HEK293 (cell line): ENCODE data around the gene STAT2.

Source experiments
- GLIS2 ChIP-seq: fragments of 450-650 bp; formaldehyde crosslinking; IDR thresholded peaks from 2 replicates; pipeline ENCODE4 v1.5.1; 2016; ENCODE audit warnings: missing biosample characterization, missing genetic modification characterization
- IKZF3 ChIP-seq: fragments of 450-650 bp; IDR thresholded peaks from 2 replicates; pipeline ENCODE4 v1.5.0; 2018; ENCODE audit warnings: missing biosample characterization, mild to moderate bottlenecking, missing genetic modification characterization, moderate library complexity
- MZF1 ChIP-seq: fragments of 450-650 bp; formaldehyde crosslinking; IDR thresholded peaks from 2 replicates; pipeline ENCODE4 v1.5.1; 2017; ENCODE audit warnings: missing biosample characterization, missing genetic modification characterization, borderline replicate concordance
- REPIN1 ChIP-seq: fragments of 450-650 bp; formaldehyde crosslinking; IDR thresholded peaks from 2 replicates; pipeline ENCODE4 v1.5.1; 2017; ENCODE audit warnings: missing biosample characterization, missing genetic modification characterization, low read depth
- WT1 ChIP-seq: fragments of 450-650 bp; formaldehyde crosslinking; IDR thresholded peaks from 2 replicates; pipeline ENCODE4 v1.5.1; 2016; ENCODE audit warnings: missing biosample characterization, missing genetic modification characterization
- ZNF114 ChIP-seq: fragments of 450-650 bp; formaldehyde crosslinking; IDR thresholded peaks from 2 replicates; pipeline ENCODE4 v1.5.0; 2017; ENCODE audit warnings: missing biosample characterization, missing genetic modification characterization
- ZNF121 ChIP-seq: fragments of 450-650 bp; formaldehyde crosslinking; IDR thresholded peaks from 2 replicates; pipeline ENCODE4 v1.5.1; 2016; ENCODE audit warnings: missing biosample characterization, missing genetic modification characterization
- ZNF155 ChIP-seq: fragments of 450-650 bp; formaldehyde crosslinking; IDR thresholded peaks from 2 replicates; pipeline ENCODE4 v1.5.1; 2016; ENCODE audit warnings: missing biosample characterization, missing genetic modification characterization
- ZNF223 ChIP-seq: fragments of 450-650 bp; formaldehyde crosslinking; IDR thresholded peaks from 2 replicates; pipeline ENCODE4 v1.5.1; 2016; ENCODE audit warnings: missing biosample characterization, missing genetic modification characterization
- ZNF248 ChIP-seq: fragments of 450-650 bp; formaldehyde crosslinking; IDR thresholded peaks from 2 replicates; pipeline ENCODE4 v1.5.1; 2017; ENCODE audit warnings: missing biosample characterization, missing genetic modification characterization
- ZNF335 ChIP-seq: fragments of 450-650 bp; formaldehyde crosslinking; conservative IDR thresholded peaks from 2 replicates; pipeline ENCODE4 v1.5.1; 2016; ENCODE audit warnings: missing biosample characterization, missing genetic modification characterization
- ZNF341 ChIP-seq: fragments of 450-650 bp; formaldehyde crosslinking; IDR thresholded peaks from 2 replicates; pipeline ENCODE4; 2016; ENCODE audit warnings: low read depth, missing biosample characterization, missing genetic modification characterization
- ZNF677 ChIP-seq: fragments of 450-650 bp; IDR thresholded peaks from 2 replicates; pipeline ENCODE4 v1.5.0; 2018; ENCODE audit warnings: missing biosample characterization, mild to moderate bottlenecking, missing genetic modification characterization, moderate library complexity
- ZNF76 ChIP-seq: fragments of 450-650 bp; formaldehyde crosslinking; IDR thresholded peaks from 2 replicates; pipeline ENCODE4; 2016; ENCODE audit warnings: low read depth, missing biosample characterization, missing genetic modification characterization, borderline replicate concordance
- TF ChIP-seq, protein P1 (sequence below): fragments of 450-650 bp; formaldehyde crosslinking; IDR thresholded peaks from 2 replicates; pipeline ENCODE4 v1.5.1; 2016; ENCODE audit warnings: missing biosample characterization, missing genetic modification characterization, borderline replicate concordance
- TF ChIP-seq, protein P2 (sequence below): fragments of 450-650 bp; formaldehyde crosslinking; IDR thresholded peaks from 2 replicates; pipeline ENCODE4 v1.5.1; 2016; ENCODE audit warnings: missing biosample characterization, missing genetic modification characterization
- TF ChIP-seq, protein P3 (sequence below): fragments of 450-650 bp; formaldehyde crosslinking; IDR thresholded peaks from 2 replicates; pipeline ENCODE4 v1.5.1; 2016; ENCODE audit warnings: missing biosample characterization, missing genetic modification characterization, borderline replicate concordance
- TF ChIP-seq, protein P4 (sequence below): fragments of 450-650 bp; formaldehyde crosslinking; IDR thresholded peaks from 2 replicates; pipeline ENCODE4 v1.5.1; 2016; ENCODE audit warnings: missing biosample characterization, missing genetic modification characterization
- TF ChIP-seq, protein P5 (sequence below): fragments of 450-650 bp; formaldehyde crosslinking; IDR thresholded peaks from 2 replicates; pipeline ENCODE4 v1.5.1; 2016; ENCODE audit warnings: missing biosample characterization, missing genetic modification characterization

STAT2 gene

DNA sequence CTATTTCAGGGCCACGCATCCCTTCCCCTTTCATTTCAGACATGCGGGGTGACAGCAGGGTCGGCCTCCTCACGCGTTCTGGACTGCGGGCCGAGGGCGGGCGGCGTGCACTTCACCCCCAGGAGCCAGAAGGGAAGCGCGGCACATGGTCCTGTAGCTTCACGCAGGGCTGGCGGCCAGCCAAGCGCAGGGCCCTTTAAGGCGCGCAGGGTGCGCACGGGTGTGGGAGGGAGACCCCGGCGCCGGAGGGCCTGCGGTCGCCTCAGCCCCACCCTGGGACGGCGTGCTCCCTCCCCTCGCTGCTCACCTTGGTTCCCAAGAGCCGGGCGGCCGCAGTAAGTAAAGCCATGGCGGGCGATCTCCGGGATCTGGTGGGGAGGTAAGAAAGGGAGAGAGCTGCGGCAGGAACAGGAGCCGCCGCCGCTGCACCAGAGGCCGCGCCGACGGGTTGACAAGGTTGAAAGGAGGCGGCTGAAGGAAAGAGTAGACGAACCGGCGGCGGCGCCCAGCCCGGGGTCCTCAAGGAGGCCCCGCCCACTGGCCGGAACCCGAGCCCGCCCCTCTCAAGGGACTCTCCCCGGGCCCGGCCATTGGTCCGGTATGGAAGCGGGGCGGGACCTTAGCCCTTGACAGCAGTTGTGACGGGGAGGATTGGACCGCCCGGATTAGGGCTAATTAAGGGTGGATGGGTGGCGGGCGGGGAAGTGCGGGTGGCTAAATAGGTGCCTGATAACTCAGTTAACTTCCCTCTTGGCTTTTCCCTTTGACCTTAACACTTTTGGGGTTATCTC, 59.9 kb downstream of the STAT2 start, which contains the start of gene CS (continued):
- TF ChIP-seq, protein P1, sequence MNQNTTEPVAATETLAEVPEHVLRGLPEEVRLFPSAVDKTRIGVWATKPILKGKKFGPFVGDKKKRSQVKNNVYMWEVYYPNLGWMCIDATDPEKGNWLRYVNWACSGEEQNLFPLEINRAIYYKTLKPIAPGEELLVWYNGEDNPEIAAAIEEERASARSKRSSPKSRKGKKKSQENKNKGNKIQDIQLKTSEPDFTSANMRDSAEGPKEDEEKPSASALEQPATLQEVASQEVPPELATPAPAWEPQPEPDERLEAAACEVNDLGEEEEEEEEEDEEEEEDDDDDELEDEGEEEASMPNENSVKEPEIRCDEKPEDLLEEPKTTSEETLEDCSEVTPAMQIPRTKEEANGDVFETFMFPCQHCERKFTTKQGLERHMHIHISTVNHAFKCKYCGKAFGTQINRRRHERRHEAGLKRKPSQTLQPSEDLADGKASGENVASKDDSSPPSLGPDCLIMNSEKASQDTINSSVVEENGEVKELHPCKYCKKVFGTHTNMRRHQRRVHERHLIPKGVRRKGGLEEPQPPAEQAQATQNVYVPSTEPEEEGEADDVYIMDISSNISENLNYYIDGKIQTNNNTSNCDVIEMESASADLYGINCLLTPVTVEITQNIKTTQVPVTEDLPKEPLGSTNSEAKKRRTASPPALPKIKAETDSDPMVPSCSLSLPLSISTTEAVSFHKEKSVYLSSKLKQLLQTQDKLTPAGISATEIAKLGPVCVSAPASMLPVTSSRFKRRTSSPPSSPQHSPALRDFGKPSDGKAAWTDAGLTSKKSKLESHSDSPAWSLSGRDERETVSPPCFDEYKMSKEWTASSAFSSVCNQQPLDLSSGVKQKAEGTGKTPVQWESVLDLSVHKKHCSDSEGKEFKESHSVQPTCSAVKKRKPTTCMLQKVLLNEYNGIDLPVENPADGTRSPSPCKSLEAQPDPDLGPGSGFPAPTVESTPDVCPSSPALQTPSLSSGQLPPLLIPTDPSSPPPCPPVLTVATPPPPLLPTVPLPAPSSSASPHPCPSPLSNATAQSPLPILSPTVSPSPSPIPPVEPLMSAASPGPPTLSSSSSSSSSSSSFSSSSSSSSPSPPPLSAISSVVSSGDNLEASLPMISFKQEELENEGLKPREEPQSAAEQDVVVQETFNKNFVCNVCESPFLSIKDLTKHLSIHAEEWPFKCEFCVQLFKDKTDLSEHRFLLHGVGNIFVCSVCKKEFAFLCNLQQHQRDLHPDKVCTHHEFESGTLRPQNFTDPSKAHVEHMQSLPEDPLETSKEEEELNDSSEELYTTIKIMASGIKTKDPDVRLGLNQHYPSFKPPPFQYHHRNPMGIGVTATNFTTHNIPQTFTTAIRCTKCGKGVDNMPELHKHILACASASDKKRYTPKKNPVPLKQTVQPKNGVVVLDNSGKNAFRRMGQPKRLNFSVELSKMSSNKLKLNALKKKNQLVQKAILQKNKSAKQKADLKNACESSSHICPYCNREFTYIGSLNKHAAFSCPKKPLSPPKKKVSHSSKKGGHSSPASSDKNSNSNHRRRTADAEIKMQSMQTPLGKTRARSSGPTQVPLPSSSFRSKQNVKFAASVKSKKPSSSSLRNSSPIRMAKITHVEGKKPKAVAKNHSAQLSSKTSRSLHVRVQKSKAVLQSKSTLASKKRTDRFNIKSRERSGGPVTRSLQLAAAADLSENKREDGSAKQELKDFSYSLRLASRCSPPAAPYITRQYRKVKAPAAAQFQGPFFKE (tag by site-specific recombination) = no peak
- TF ChIP-seq, protein P2, sequence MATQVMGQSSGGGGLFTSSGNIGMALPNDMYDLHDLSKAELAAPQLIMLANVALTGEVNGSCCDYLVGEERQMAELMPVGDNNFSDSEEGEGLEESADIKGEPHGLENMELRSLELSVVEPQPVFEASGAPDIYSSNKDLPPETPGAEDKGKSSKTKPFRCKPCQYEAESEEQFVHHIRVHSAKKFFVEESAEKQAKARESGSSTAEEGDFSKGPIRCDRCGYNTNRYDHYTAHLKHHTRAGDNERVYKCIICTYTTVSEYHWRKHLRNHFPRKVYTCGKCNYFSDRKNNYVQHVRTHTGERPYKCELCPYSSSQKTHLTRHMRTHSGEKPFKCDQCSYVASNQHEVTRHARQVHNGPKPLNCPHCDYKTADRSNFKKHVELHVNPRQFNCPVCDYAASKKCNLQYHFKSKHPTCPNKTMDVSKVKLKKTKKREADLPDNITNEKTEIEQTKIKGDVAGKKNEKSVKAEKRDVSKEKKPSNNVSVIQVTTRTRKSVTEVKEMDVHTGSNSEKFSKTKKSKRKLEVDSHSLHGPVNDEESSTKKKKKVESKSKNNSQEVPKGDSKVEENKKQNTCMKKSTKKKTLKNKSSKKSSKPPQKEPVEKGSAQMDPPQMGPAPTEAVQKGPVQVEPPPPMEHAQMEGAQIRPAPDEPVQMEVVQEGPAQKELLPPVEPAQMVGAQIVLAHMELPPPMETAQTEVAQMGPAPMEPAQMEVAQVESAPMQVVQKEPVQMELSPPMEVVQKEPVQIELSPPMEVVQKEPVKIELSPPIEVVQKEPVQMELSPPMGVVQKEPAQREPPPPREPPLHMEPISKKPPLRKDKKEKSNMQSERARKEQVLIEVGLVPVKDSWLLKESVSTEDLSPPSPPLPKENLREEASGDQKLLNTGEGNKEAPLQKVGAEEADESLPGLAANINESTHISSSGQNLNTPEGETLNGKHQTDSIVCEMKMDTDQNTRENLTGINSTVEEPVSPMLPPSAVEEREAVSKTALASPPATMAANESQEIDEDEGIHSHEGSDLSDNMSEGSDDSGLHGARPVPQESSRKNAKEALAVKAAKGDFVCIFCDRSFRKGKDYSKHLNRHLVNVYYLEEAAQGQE (tag by site-specific recombination) = no peak
- TF ChIP-seq IKZF3 (tag by site-specific recombination) (0 out of 2 replicates have a peak, but pooled peaks have one; percentile 15), ZNF121 (0 out of 2 replicates have a peak, but pooled peaks have one; percentile 73), ZNF155 (tag by site-specific recombination) (no peak), ZNF223 (tag by site-specific recombination) (no peak), ZNF341 (tag by site-specific recombination) (peak; percentile 63; the same call in 1 of the 2 replicates), GLIS2 (tag by site-specific recombination) (peak; percentile 82), ZNF335 (peak; percentile 91), ZNF248 (no peak), ZNF677 (tag by site-specific recombination) (no peak), ZNF76 (tag by site-specific recombination) (peak; percentile 75), WT1 (tag by site-specific recombination) (peak; percentile 48), REPIN1 (tag by site-specific recombination) (peak; percentile 77; the same call in 1 of the 2 replicates), ZNF114 (tag by site-specific recombination) (no peak), MZF1 (tag by site-specific recombination) (peak; percentile 53; the same call in 1 of the 2 replicates)
- TF ChIP-seq, protein P3, sequence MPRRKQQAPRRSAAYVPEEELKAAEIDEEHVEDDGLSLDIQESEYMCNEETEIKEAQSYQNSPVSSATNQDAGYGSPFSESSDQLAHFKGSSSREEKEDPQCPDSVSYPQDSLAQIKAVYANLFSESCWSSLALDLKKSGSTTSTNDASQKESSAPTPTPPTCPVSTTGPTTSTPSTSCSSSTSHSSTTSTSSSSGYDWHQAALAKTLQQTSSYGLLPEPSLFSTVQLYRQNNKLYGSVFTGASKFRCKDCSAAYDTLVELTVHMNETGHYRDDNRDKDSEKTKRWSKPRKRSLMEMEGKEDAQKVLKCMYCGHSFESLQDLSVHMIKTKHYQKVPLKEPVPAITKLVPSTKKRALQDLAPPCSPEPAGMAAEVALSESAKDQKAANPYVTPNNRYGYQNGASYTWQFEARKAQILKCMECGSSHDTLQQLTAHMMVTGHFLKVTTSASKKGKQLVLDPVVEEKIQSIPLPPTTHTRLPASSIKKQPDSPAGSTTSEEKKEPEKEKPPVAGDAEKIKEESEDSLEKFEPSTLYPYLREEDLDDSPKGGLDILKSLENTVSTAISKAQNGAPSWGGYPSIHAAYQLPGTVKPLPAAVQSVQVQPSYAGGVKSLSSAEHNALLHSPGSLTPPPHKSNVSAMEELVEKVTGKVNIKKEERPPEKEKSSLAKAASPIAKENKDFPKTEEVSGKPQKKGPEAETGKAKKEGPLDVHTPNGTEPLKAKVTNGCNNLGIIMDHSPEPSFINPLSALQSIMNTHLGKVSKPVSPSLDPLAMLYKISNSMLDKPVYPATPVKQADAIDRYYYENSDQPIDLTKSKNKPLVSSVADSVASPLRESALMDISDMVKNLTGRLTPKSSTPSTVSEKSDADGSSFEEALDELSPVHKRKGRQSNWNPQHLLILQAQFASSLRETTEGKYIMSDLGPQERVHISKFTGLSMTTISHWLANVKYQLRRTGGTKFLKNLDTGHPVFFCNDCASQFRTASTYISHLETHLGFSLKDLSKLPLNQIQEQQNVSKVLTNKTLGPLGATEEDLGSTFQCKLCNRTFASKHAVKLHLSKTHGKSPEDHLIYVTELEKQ (tag by site-specific recombination) = no peak
- TF ChIP-seq, protein P4, sequence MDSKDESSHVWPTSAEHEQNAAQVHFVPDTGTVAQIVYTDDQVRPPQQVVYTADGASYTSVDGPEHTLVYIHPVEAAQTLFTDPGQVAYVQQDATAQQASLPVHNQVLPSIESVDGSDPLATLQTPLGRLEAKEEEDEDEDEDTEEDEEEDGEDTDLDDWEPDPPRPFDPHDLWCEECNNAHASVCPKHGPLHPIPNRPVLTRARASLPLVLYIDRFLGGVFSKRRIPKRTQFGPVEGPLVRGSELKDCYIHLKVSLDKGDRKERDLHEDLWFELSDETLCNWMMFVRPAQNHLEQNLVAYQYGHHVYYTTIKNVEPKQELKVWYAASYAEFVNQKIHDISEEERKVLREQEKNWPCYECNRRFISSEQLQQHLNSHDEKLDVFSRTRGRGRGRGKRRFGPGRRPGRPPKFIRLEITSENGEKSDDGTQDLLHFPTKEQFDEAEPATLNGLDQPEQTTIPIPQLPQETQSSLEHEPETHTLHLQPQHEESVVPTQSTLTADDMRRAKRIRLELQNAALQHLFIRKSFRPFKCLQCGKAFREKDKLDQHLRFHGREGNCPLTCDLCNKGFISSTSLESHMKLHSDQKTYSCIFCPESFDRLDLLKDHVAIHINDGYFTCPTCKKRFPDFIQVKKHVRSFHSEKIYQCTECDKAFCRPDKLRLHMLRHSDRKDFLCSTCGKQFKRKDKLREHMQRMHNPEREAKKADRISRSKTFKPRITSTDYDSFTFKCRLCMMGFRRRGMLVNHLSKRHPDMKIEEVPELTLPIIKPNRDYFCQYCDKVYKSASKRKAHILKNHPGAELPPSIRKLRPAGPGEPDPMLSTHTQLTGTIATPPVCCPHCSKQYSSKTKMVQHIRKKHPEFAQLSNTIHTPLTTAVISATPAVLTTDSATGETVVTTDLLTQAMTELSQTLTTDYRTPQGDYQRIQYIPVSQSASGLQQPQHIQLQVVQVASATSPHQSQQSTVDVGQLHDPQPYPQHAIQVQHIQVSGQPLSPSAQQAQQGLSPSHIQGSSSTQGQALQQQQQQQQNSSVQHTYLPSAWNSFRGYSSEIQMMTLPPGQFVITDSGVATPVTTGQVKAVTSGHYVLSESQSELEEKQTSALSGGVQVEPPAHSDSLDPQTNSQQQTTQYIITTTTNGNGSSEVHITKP (tag by site-specific recombination) = peak; percentile 37; the same call in 1 of the 2 replicates
- TF ChIP-seq, protein P5, sequence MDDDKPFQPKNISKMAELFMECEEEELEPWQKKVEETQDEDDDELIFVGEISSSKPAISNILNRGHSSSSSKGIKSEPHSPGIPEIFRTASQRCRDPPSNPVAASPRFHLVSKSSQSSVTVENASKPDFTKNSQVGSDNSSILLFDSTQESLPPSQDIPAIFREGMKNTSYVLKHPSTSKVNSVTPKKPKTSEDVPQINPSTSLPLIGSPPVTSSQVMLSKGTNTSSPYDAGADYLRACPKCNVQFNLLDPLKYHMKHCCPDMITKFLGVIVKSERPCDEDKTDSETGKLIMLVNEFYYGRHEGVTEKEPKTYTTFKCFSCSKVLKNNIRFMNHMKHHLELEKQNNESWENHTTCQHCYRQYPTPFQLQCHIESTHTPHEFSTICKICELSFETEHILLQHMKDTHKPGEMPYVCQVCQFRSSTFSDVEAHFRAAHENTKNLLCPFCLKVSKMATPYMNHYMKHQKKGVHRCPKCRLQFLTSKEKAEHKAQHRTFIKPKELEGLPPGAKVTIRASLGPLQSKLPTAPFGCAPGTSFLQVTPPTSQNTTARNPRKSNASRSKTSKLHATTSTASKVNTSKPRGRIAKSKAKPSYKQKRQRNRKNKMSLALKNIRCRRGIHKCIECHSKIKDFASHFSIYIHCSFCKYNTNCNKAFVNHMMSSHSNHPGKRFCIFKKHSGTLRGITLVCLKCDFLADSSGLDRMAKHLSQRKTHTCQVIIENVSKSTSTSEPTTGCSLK (tag by site-specific recombination) = no peak
